CD14-positive monocyte (primary cell): ENCODE measurements around the gene SPPL3. TPM values are rescaled to one million over a fixed set of nuclear protein-coding genes. Genes with fewer than 3 reads are reported as not detected.

ENCODE experiments used
- DNase-seq, 3 donors: peaks; one replicate each; pipeline ENCODE4 v3.0.0-alpha.2; 2011 to 2022
- H2AFZ ChIP-seq: 2 replicates; pipeline ENCODE4 v1.6.0; 2012; ENCODE audit warnings: mild to moderate bottlenecking, low read depth, low read length, inconsistent platforms; ENCODE audit not compliant: insufficient read depth, poor library complexity, severe bottlenecking
- H3K27ac ChIP-seq, 2 donors: 1 replicate in 1 of 2; 2 replicates in 1 of 2; pipeline ENCODE4 v1.5.1; 2012 to 2013; ENCODE audit warnings: low read length in 2 of 2, control low read depth in 1 of 2, inconsistent platforms in 1 of 2, low read depth in 1 of 2, mild to moderate bottlenecking in 1 of 2
- H3K27me3 ChIP-seq, 2 donors: one replicate each; pipeline versions ENCODE4 v1.6.0 to v1.6.1; 2011 to 2013; ENCODE audit warnings: low read length in 2 of 2; ENCODE audit not compliant: control insufficient read depth in 2 of 2, insufficient read depth in 2 of 2
- H3K36me3 ChIP-seq, 2 donors: replicated peaks in 1 of 2; 1 replicate in 1 of 2; 2 replicates in 1 of 2; pipeline versions ENCODE4 v1.5.1 to v1.6.1; 2012 to 2013; ENCODE audit warnings: low read length in 2 of 2, control low read depth in 1 of 2, inconsistent platforms in 1 of 2, mild to moderate bottlenecking in 1 of 2; ENCODE audit not compliant: insufficient read depth in 2 of 2, control insufficient read depth in 1 of 2
- H3K4me1 ChIP-seq, 2 donors: 1 replicate in 1 of 2; 2 replicates in 1 of 2; pipeline versions ENCODE4 v1.5.1 to v1.6.1; 2012 to 2013; ENCODE audit warnings: low read length in 2 of 2, control low read depth in 1 of 2, inconsistent platforms in 1 of 2, mild to moderate bottlenecking in 1 of 2, moderate library complexity in 1 of 2; ENCODE audit not compliant: insufficient read depth in 2 of 2, control insufficient read depth in 1 of 2
- H3K4me2 ChIP-seq: replicated peaks from 2 replicates; pipeline ENCODE3; 2012; ENCODE audit warnings: low read length, moderate library complexity, mild to moderate bottlenecking; ENCODE audit not compliant: poor library complexity, severe bottlenecking; ENCODE audit errors: extremely low read depth
- H3K4me3 ChIP-seq, 3 experiments: fragments of 200-600 bp in 1 of 3; sonication (generic) in 1 of 3; replicated peaks in 1 of 3; 1 replicate in 2 of 3; 2 replicates in 1 of 3; pipeline ENCODE4 v1.5.1; 2011 to 2013; ENCODE audit warnings: low read length in 3 of 3, mild to moderate bottlenecking in 3 of 3, control low read depth in 2 of 3, low read depth in 2 of 3, inconsistent platforms in 1 of 3, moderate library complexity in 1 of 3
- H3K79me2 ChIP-seq: 2 replicates; pipeline ENCODE4 v1.6.0; 2012; ENCODE audit warnings: mild to moderate bottlenecking, control low read depth, inconsistent platforms, low read length, moderate library complexity; ENCODE audit not compliant: insufficient read depth
- H3K9ac ChIP-seq: 2 replicates; pipeline ENCODE4 v1.6.0; 2017; ENCODE audit warnings: low read length, mild to moderate bottlenecking; ENCODE audit not compliant: insufficient read depth, poor library complexity, severe bottlenecking
- H3K9me3 ChIP-seq, 2 donors: replicated peaks in 1 of 2; 1 replicate in 1 of 2; 2 replicates in 1 of 2; pipeline versions ENCODE4 v1.5.1 to v1.6.1; 2012 to 2013; ENCODE audit warnings: low read length in 2 of 2, control low read depth in 1 of 2; ENCODE audit not compliant: control insufficient read depth in 1 of 2, insufficient read depth in 1 of 2
- H4K20me1 ChIP-seq: 2 replicates; pipeline ENCODE4 v1.6.0; 2012; ENCODE audit warnings: mild to moderate bottlenecking, low read length, control low read depth, moderate library complexity; ENCODE audit not compliant: insufficient read depth
- H3K27ac Mint-ChIP-seq, 7 donors: one replicate each; pipeline ENCODE4 v1.8.0; 2020; ENCODE audit warnings: mild to moderate bottlenecking in 7 of 7, mixed read lengths in 7 of 7, moderate library complexity in 6 of 7, inconsistent platforms in 2 of 7
- H3K27me3 Mint-ChIP-seq, 3 donors: one replicate each; pipeline ENCODE4 v1.8.0; 2021 to 2022; ENCODE audit warnings: low read depth in 3 of 3, mild to moderate bottlenecking in 3 of 3, mixed read lengths in 3 of 3, moderate library complexity in 3 of 3, inconsistent platforms in 1 of 3
- H3K36me3 Mint-ChIP-seq, 2 donors: one replicate each; pipeline ENCODE4 v1.8.0; 2020; ENCODE audit warnings: mixed read lengths in 2 of 2, inconsistent platforms in 1 of 2, mild to moderate bottlenecking in 1 of 2
- H3K4me1 Mint-ChIP-seq: one replicate; pipeline ENCODE4 v1.8.0; 2020; ENCODE audit warnings: mild to moderate bottlenecking, mixed read lengths
- H3K4me3 Mint-ChIP-seq, 2 donors: one replicate each; pipeline ENCODE4 v1.8.0; 2020; ENCODE audit warnings: mild to moderate bottlenecking in 2 of 2, mixed read lengths in 2 of 2, moderate library complexity in 1 of 2
- H3K9me3 Mint-ChIP-seq, 7 donors: one replicate each; pipeline ENCODE4 v1.8.0; 2020 to 2022; ENCODE audit warnings: mixed read lengths in 7 of 7, mild to moderate bottlenecking in 6 of 7, moderate library complexity in 6 of 7, inconsistent platforms in 2 of 7
- WGBS: methylation state at CpG from one replicate; pipeline ENCODE4 v1.1.5; 2013; ENCODE audit warnings: missing lambda C conversion rate; ENCODE audit not compliant: insufficient coverage; 5-methylcytosine and 5-hydroxymethylcytosine counted together
- intact Hi-C, 2 donors: fragments of 100-400 bp; cut with micrococcal nuclease; formaldehyde crosslinking; loops; one replicate each; pipeline versions ENCODE4 v1.15.0 to v1.15.1; 2023
- polyA plus RNA-seq, 3 donors: library from polyadenylated mRNA; depleted of rRNA in 1 of 3; unstranded in 2 of 3; stranded (reverse) in 1 of 3; fragments of 300-500 nt in 2 of 3; fragments of >200 nt in 1 of 3; fragmentation: Illumina TruSeq in 2 of 3; gene quantifications; 1 replicate in 2 of 3; 2 replicates in 1 of 3; pipeline ENCODE4 v1.2.3, GENCODE V29; 2012 to 2021
- TF ChIP-seq, protein P1 (sequence below): fragments of 200-600 bp; IDR thresholded peaks from one replicate; pipeline ENCODE4 v1.8.0; 2022; ENCODE audit warnings: antibody characterized with exemption, mild to moderate bottlenecking

The SPPL3 gene
- polyA plus RNA-seq, 3 donors, result 14.5 to 18.6 (median 18.5) TPM

- H3K36me3 ChIP-seq, result no peaks in the 10 kb centered on the region
- peaks cover 100% of the 10 kb centered on the region for H3K79me2 ChIP-seq
- no peaks in the 10 kb centered on the region for H3K27me3 ChIP-seq
- intact Hi-C loops, result no loop called here
- H3K4me2 ChIP-seq, result peak overlapping the region; percentile 22
- H3K9ac ChIP-seq, result no peak overlapping the region
- H4K20me1 ChIP-seq, result peaks cover 100% of the 10 kb centered on the region
- peaks cover 0 to 2% of the 10 kb centered on the region in 2 donors for H3K36me3 Mint-ChIP-seq
- peak overlapping the region in 1 of 2 donors; percentile 68 for H3K27ac ChIP-seq
- H3K27me3 Mint-ChIP-seq, result peaks cover 0 to 1% (median 0%) of the 10 kb centered on the region in 3 donors
- H3K4me3 Mint-ChIP-seq, result peak overlapping the region; percentile 2 to 15
- no peaks in the 10 kb centered on the region for H3K9me3 ChIP-seq
- no peaks in the 10 kb centered on the region for H3K9me3 Mint-ChIP-seq
- peak overlapping the region in 6 of 7 donors; percentile 4 to 52 (median 48) for H3K27ac Mint-ChIP-seq
- WGBS, result 0% methylated on average over 1 of the region's 4 CpGs
- DNase-seq, result no peak
- TF ChIP-seq, protein P1, sequence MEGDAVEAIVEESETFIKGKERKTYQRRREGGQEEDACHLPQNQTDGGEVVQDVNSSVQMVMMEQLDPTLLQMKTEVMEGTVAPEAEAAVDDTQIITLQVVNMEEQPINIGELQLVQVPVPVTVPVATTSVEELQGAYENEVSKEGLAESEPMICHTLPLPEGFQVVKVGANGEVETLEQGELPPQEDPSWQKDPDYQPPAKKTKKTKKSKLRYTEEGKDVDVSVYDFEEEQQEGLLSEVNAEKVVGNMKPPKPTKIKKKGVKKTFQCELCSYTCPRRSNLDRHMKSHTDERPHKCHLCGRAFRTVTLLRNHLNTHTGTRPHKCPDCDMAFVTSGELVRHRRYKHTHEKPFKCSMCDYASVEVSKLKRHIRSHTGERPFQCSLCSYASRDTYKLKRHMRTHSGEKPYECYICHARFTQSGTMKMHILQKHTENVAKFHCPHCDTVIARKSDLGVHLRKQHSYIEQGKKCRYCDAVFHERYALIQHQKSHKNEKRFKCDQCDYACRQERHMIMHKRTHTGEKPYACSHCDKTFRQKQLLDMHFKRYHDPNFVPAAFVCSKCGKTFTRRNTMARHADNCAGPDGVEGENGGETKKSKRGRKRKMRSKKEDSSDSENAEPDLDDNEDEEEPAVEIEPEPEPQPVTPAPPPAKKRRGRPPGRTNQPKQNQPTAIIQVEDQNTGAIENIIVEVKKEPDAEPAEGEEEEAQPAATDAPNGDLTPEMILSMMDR, result no peak
- H3K4me3 ChIP-seq, result no peak overlapping the region
- H3K4me1 Mint-ChIP-seq, result peaks cover 53% of the 10 kb centered on the region
- peaks cover 23 to 39% of the 10 kb centered on the region in 2 donors for H3K4me1 ChIP-seq
- no peak overlapping the region for H2AFZ ChIP-seq
Observed at GRCh38 chr12:120886199-120887018, 17.7 kb downstream of the SPPL3 start.

GRCh38 chr12:120885521-120885920, 18.6 kb downstream of the SPPL3 start:
- TF ChIP-seq, protein P1, result no peak
- DNase-seq, result no peak

More at GRCh38 chr12:120885521-120885920, 18.6 kb downstream of the SPPL3 start:
- Histone ChIP-seq H3K4me2 (no peak overlapping the region), H3K79me2 (peaks cover 100% of the 10 kb centered on the region), H3K36me3 (no peaks in the 10 kb centered on the region), H3K4me1 (peaks cover 23 to 38% of the 10 kb centered on the region in 2 donors), H3K27me3 (no peaks in the 10 kb centered on the region), H2AFZ (no peak overlapping the region), H4K20me1 (peaks cover 100% of the 10 kb centered on the region), H3K4me3 (no peak overlapping the region), H3K9me3 (no peaks in the 10 kb centered on the region), H3K27ac (no peak overlapping the region), H3K9ac (no peak overlapping the region)
- Mint-ChIP-seq H3K27ac (peak overlapping the region in 1 of 7 donors; percentile 32), H3K4me1 (peaks cover 54% of the 10 kb centered on the region), H3K9me3 (no peaks in the 10 kb centered on the region), H3K27me3 (peaks cover 0 to 1% (median 0%) of the 10 kb centered on the region in 3 donors), H3K36me3 (peaks cover 0 to 2% of the 10 kb centered on the region in 2 donors), H3K4me3 (no peak overlapping the region)
- intact Hi-C loops, result no loop called here
- WGBS, result 100% methylated on average over 2 of the region's 2 CpGs
